Measurements from ENCODE around the gene CDKN2AIPNL.

The CDKN2AIPNL gene

DNA sequence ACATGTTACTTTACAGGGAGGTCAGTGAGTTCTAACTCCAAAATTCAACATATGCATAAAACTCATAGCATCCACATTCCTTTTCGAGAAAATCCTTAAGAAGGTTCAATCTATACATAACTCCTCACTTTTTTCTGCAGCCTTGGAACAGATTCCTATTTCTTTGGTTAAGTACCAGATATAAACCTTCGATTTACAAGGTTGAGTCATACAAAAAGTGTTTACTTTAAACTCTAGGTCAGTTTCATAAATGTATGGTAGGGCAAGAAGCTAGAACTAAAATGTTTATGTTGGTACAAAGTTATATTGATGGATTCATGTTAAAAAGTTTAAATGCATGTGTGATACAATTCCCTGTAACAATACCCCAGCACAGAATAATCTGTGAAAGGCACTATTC, 19.4 kb downstream of the CDKN2AIPNL start:
- TF ChIP-seq, protein P1, sequence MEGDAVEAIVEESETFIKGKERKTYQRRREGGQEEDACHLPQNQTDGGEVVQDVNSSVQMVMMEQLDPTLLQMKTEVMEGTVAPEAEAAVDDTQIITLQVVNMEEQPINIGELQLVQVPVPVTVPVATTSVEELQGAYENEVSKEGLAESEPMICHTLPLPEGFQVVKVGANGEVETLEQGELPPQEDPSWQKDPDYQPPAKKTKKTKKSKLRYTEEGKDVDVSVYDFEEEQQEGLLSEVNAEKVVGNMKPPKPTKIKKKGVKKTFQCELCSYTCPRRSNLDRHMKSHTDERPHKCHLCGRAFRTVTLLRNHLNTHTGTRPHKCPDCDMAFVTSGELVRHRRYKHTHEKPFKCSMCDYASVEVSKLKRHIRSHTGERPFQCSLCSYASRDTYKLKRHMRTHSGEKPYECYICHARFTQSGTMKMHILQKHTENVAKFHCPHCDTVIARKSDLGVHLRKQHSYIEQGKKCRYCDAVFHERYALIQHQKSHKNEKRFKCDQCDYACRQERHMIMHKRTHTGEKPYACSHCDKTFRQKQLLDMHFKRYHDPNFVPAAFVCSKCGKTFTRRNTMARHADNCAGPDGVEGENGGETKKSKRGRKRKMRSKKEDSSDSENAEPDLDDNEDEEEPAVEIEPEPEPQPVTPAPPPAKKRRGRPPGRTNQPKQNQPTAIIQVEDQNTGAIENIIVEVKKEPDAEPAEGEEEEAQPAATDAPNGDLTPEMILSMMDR (IDR thresholded peaks at IDR 0.05): no peak

DNA sequence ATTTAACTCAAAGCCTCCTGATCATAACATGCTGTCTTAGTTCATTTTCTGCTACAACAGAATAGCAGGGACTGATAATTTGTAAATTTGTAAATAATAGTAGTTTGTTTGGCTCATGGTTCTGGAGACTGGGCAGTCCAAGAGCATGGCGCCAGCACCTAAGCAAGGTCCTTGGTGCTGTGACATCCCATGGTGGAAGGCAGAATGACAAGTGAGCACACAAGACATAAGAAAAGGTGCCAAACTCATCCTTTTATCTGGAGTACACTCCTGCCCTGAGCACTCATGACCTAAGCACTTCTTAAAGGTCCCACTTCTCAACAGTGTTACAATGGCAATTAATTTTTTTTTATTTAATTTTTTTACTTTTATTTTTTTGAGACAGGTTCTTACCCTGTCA, 24.2 kb downstream of the CDKN2AIPNL start:
- TF ChIP-seq, protein P1 (IDR thresholded peaks at IDR 0.05): no peak

DNA sequence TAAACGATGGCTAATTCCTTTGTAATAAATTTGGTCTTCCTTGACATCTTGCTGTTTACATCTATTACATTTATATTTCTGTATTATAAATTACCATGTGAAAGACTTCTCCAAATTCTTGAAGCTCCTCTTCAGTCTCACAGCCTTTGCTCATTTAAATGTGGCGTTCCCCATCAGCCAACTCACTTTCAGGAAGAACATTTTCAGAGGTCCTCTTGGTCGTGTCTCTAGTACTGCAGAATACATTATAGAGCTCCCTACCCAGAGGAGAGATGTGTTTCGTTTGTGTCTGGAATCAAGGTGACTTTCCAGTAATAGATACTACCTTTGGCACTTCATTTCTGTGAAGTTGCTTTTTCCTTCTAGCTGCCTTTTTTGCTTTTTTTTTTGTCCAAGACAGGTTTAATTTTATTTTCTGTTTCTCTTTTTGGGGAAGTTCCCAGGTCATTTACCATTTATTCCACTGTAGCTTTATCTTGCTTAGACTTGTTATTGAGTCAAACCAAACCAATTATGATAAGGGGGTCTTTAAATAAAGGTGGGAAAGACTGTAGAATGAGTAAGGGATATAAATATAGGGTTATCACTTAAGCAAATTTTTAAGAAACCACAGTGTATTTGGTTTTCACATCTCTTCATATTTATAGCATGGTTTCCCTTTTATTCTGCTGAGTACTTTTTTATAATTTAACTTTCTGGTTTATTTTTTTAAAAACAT, 27.5 kb downstream of the CDKN2AIPNL start:
- TF ChIP-seq, protein P1 (IDR thresholded peaks at IDR 0.05): no peak

DNA sequence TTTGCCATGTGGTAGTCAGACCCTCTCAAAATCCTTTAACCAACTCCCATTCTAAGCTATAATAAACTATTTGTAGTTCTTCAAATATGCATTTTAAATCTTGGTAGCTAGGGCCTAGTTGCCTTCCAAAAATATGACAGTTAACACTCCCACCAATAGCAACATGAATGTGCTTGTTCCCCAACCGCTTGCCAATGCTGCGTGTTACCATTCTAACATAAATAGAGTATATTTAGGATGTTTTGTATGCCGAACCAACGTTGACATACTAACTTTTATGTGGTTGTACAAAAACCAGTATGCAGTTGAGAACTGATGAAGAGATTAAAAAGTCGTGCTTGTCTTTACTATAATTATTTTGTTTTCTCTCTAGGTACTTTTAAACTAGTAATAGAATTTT, 31.3 kb downstream of the CDKN2AIPNL start:
- TF ChIP-seq, protein P1 (IDR thresholded peaks at IDR 0.05): no peak

DNA sequence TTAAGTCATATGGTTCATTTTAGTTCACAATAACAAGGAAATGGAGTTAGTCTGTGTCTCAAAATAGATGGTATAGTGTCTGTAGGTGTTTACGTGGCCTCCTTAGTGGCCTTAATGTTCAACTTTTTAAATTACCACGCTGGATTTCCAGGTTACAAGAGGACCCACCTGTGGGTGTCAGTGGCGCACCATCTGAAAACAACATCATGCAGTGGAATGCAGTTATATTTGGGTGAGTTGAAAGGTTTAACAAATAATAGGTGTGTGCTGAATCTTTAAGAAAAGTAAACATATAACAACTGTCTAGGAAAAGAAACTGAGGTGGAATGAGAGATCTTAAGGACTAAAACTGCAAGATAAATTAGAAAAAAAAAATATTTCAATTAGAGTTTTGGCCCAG, 37.4 kb downstream of the CDKN2AIPNL start:
- TF ChIP-seq, protein P1 (IDR thresholded peaks at IDR 0.05): no peak

DNA sequence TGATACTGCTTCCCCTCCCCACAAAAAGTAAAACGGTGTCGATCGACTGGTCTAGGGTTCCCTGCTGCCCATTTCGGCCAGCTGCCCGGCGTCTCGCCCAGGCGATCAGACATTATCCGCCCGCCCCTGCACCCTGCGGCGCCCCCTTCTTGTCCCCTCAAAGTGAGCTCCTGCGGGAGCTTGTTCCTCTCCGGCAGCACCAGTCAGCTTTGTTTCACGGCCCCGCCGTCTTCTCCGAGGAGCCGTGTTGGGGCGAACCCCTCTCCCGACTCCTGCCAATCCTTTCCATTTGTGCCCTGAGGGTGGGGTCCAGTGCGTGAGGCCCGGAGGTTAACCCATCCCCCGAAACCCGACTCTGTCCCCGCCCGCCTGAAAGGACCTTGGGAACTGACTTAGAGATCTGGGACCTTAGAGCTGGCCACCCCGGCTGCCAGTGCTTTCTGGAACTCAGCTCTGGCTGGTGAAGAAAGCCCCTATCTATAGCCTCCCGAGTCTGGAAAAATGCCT, 39.8 kb downstream of the CDKN2AIPNL start:
- TF ChIP-seq, protein P1 (IDR thresholded peaks at IDR 0.05): no peak

DNA sequence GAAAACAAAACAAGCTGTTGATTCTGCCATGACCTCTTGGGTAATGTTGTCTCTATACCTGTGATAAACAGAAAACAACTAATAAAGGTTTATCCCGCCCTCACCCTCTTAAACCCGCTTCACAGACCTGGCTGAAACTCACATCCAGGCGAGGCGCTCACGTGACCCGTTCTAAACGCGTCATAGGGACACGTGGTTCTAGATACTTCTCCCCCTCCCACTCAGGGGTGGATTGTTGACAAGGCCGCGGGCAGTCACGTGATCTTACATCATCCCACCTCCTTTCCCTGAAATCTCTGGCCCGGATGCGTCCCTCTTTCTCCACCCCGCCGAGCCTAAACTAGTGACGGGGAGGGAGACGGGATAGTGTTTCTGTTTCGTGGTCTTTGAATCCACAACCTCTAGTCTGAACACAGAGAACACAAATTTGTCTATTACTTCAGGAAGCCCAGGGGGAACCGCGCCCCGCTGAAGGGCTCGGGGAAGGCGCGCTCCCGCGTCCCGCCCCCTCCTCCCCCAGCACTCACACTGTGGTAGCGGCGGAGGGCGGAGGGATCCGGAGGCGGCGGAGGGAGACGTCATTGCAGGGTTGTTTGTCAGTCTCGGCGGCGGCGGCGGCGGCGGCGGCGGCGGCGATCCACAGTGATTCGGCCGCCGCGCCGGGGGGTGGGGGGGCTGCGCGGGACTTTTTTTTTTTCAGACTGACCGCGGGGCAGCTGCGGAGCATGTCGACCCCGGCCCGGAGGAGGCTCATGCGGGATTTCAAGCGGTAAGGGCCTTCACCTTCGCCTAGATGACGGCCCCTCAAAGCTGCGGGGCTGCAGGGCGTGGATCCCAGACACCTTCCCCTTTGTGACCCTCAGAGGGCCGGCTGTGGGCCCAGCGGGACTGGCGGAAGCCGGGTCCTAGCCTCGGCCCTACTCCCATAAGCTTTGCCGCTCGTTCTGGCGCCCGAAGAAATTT, 40.5 kb downstream of the CDKN2AIPNL start, which contains the start of gene UBE2B:
TSS of gene UBE2B (plus strand) at position 699 of the 963 bp plus-strand sequence. CDS start at position 726, 27 bp downstream.
- TF ChIP-seq, protein P1 (IDR thresholded peaks at IDR 0.05): no peak

Measured in LNCAP (cell line).